OCI-LY1 (cell line): Measurements from ENCODE around the gene DIAPH2.

Experiments used
- H2AFZ ChIP-seq: fragments of 200-600 bp; sonication (generic), shearing (Covaris generic); 2 replicates; pipeline ENCODE4 v1.6.0; 2014; ENCODE audit warnings: antibody characterized with exemption, mild to moderate bottlenecking, low read length
- H3F3A ChIP-seq: fragments of 200-600 bp; sonication (generic), shearing (Covaris generic); 2 replicates; pipeline ENCODE4 v1.6.0; 2014; ENCODE audit warnings: mild to moderate bottlenecking, antibody characterized with exemption, low read length, moderate library complexity; ENCODE audit not compliant: insufficient read depth
- H3K27ac ChIP-seq: fragments of 200-600 bp; sonication (generic); 2 replicates; pipeline ENCODE4 v1.5.1; 2014; ENCODE audit warnings: low read length, mixed run types, mild to moderate bottlenecking, low read depth; ENCODE audit not compliant: poor library complexity, severe bottlenecking
- H3K27me3 ChIP-seq: fragments of 200-600 bp; sonication (generic); 2 replicates; pipeline ENCODE4 v1.6.0; 2014; ENCODE audit warnings: antibody characterized with exemption, mild to moderate bottlenecking, low read length, moderate library complexity; ENCODE audit not compliant: insufficient read depth
- H3K36me3 ChIP-seq: fragments of 200-600 bp; sonication (generic); 2 replicates; pipeline ENCODE4 v1.6.1; 2014; ENCODE audit warnings: mild to moderate bottlenecking, antibody characterized with exemption, low read length, moderate library complexity, mixed read lengths; ENCODE audit not compliant: insufficient read depth
- H3K4me1 ChIP-seq: fragments of 200-600 bp; sonication (generic); 2 replicates; pipeline ENCODE4 v1.5.1; 2014; ENCODE audit warnings: mild to moderate bottlenecking, low read length, moderate library complexity; ENCODE audit not compliant: insufficient read depth, severe bottlenecking
- H3K4me2 ChIP-seq: fragments of 200-600 bp; sonication (generic), shearing (Covaris generic); 2 replicates; pipeline ENCODE4 v1.6.1; 2014; ENCODE audit warnings: low read length
- H3K4me3 ChIP-seq: fragments of 200-600 bp; sonication (generic); 2 replicates; pipeline ENCODE4 v1.5.1; 2014; ENCODE audit warnings: low read length, low read depth, mild to moderate bottlenecking, mixed read lengths; ENCODE audit not compliant: poor library complexity, severe bottlenecking
- H3K79me2 ChIP-seq: fragments of 200-600 bp; shearing (Covaris generic); 2 replicates; pipeline ENCODE4 v1.6.1; 2016; ENCODE audit warnings: mixed run types, low read length, mixed read lengths; ENCODE audit not compliant: insufficient read depth
- H3K9ac ChIP-seq: fragments of 200-600 bp; sonication (generic), shearing (Covaris generic); 2 replicates; pipeline ENCODE4 v1.6.1; 2014; ENCODE audit warnings: mild to moderate bottlenecking, low read length, mixed read lengths
- H3K9me2 ChIP-seq: fragments of 200-600 bp; sonication (generic), shearing (Covaris generic); 2 replicates; pipeline ENCODE4 v1.6.1; 2014; ENCODE audit warnings: low read depth, mild to moderate bottlenecking, low read length, mixed read lengths
- H3K9me3 ChIP-seq: fragments of 200-600 bp; shearing (Covaris generic); 2 replicates; pipeline ENCODE4 v1.6.1; 2014; ENCODE audit warnings: low read length, mixed read lengths
- H4K20me1 ChIP-seq: fragments of 200-600 bp; sonication (generic), shearing (Covaris generic); 2 replicates; pipeline ENCODE4 v1.6.0; 2016; ENCODE audit warnings: mild to moderate bottlenecking, low read length; ENCODE audit not compliant: insufficient read depth
- EZH2 ChIP-seq: fragments of 200-600 bp; sonication (generic), shearing (Covaris generic); IDR thresholded peaks from 2 replicates; pipeline ENCODE4 v1.8.0; 2017; ENCODE audit warnings: borderline replicate concordance, mixed run types, mild to moderate bottlenecking, antibody characterized with exemption, low read length, moderate library complexity, mixed read lengths
- TF ChIP-seq, protein P1 (sequence below): fragments of 200-600 bp; sonication (generic), shearing (Covaris generic); IDR thresholded peaks from 2 replicates; pipeline ENCODE4 v1.5.1; 2017; ENCODE audit warnings: mild to moderate bottlenecking, antibody characterized with exemption, low read length, moderate library complexity, mixed read lengths

DIAPH2 gene

DNA sequence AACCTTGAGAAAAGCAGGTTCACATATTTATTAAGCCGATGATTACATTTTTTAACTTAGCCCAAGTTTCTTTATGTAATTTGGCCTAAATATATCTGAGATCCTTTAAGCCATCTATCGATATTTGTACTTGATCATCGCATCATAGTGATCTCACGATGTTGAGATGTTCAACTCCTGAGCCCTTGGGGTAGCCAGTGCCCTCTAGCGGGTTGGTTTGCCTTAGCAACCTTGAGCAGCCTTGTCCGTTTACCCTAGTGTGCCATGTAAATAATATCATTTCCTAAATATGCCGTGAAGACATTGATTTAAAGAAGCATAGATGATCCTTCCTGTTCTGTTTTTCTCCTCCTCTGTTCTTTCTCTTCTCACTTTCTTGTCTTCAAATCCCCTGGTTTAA lies 631.3 kb downstream of the DIAPH2 start:
- Histone ChIP-seq H3K27me3 (no peaks in the 10 kb centered on the region), H3K27ac (no peak overlapping the region), H3F3A (no peaks in the 10 kb centered on the region), H4K20me1 (no peaks in the 10 kb centered on the region), H3K4me3 (no peak overlapping the region), H3K9ac (no peak overlapping the region), H3K4me2 (no peak overlapping the region), H3K4me1 (no peaks in the 10 kb centered on the region), H3K9me2 (no peaks in the 10 kb centered on the region), H2AFZ (no peak overlapping the region), H3K36me3 (no peaks in the 10 kb centered on the region), H3K9me3 (no peaks in the 10 kb centered on the region), H3K79me2 (no peaks in the 10 kb centered on the region)
- TF ChIP-seq EZH2 = no peak
- TF ChIP-seq, protein P1, sequence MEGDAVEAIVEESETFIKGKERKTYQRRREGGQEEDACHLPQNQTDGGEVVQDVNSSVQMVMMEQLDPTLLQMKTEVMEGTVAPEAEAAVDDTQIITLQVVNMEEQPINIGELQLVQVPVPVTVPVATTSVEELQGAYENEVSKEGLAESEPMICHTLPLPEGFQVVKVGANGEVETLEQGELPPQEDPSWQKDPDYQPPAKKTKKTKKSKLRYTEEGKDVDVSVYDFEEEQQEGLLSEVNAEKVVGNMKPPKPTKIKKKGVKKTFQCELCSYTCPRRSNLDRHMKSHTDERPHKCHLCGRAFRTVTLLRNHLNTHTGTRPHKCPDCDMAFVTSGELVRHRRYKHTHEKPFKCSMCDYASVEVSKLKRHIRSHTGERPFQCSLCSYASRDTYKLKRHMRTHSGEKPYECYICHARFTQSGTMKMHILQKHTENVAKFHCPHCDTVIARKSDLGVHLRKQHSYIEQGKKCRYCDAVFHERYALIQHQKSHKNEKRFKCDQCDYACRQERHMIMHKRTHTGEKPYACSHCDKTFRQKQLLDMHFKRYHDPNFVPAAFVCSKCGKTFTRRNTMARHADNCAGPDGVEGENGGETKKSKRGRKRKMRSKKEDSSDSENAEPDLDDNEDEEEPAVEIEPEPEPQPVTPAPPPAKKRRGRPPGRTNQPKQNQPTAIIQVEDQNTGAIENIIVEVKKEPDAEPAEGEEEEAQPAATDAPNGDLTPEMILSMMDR = peak; percentile 46

GRCh38 chrX:97320305-97320704 lies 635.7 kb downstream of the DIAPH2 start:
- H3K4me1 ChIP-seq = no peaks in the 10 kb centered on the region
- no peaks in the 10 kb centered on the region for H3K79me2 ChIP-seq
- H3K9ac ChIP-seq = no peak overlapping the region

GRCh38 chrX:97322401-97322800 lies 637.8 kb downstream of the DIAPH2 start:
- Histone ChIP-seq H3F3A (no peaks in the 10 kb centered on the region), H3K4me3 (no peak overlapping the region), H3K36me3 (no peaks in the 10 kb centered on the region), H3K79me2 (no peaks in the 10 kb centered on the region), H2AFZ (no peak overlapping the region), H3K4me2 (no peak overlapping the region), H3K27me3 (no peaks in the 10 kb centered on the region), H3K27ac (no peak overlapping the region), H4K20me1 (no peaks in the 10 kb centered on the region), H3K4me1 (peaks cover 11% of the 10 kb centered on the region), H3K9me2 (no peaks in the 10 kb centered on the region), H3K9ac (no peak overlapping the region), H3K9me3 (no peaks in the 10 kb centered on the region)
- TF ChIP-seq, protein P1 = no peak
- no peak for TF ChIP-seq EZH2

More at GRCh38 chrX:97320305-97320704, 635.7 kb downstream of the DIAPH2 start:
- H3K27ac ChIP-seq = no peak overlapping the region
- H3K27me3 ChIP-seq = no peaks in the 10 kb centered on the region
- no peaks in the 10 kb centered on the region for H3K9me2 ChIP-seq
- no peaks in the 10 kb centered on the region for H4K20me1 ChIP-seq
- no peak overlapping the region for H3K4me2 ChIP-seq
- H3F3A ChIP-seq = no peaks in the 10 kb centered on the region
- H2AFZ ChIP-seq = no peak overlapping the region
- H3K4me3 ChIP-seq = no peak overlapping the region
- no peaks in the 10 kb centered on the region for H3K9me3 ChIP-seq
- TF ChIP-seq, protein P1 = no peak
- no peak for TF ChIP-seq EZH2
- H3K36me3 ChIP-seq = no peaks in the 10 kb centered on the region
